Panc1 (cell line): ENCODE results near the gene SULT4A1. TPM values are rescaled to one million over a fixed set of nuclear protein-coding genes. Genes with fewer than 3 reads are reported as not detected.

Experiments
- ATAC-seq: fragments of 200-7000 bp; cut with Tn5 transposase; 2 replicates; pipeline ENCODE4 v1.9.1; 2020; ENCODE audit warnings: mild to moderate bottlenecking, moderate library complexity
- BruUV-seq: library from RNA; stranded (reverse); fragments of 400-500 nt; replicated peaks from 2 replicates; lab custom pipeline; 2021; lab: Mats Ljungman, UMichigan
- CTCF ChIA-PET: fragments of 300-600 bp; sonication (Branson Sonifier 250); formaldehyde crosslinking; loops from one replicate; lab custom pipeline; 2022; ENCODE audit warnings: antibody characterized with exemption; lab: Charles Lee
- POLR2A ChIA-PET: fragments of 300-600 bp; sonication (Branson Sonifier 250); formaldehyde crosslinking; loops from one replicate; lab custom pipeline; 2022; ENCODE audit warnings: antibody characterized with exemption; lab: Charles Lee
- DNase-seq: peaks from one replicate; pipeline ENCODE4 v3.0.0-alpha.2; 2010; ENCODE audit warnings: low read depth, low spot score
- H3K27ac ChIP-seq: 2 replicates; pipeline ENCODE4 v1.5.1; 2011; ENCODE audit warnings: mild to moderate bottlenecking, low read length, inconsistent platforms
- H3K27me3 ChIP-seq: fragments of 200-500 bp; sonication (Bioruptor generic); 2 replicates; pipeline ENCODE4 v1.6.0; 2014; ENCODE audit warnings: low read length, inconsistent platforms; ENCODE audit not compliant: control insufficient read depth, insufficient read depth
- H3K36me3 ChIP-seq: fragments of 200-500 bp; sonication (Bioruptor generic); 2 replicates; pipeline ENCODE4 v1.5.1; 2014; ENCODE audit warnings: inconsistent platforms, mild to moderate bottlenecking, low read length, moderate library complexity; ENCODE audit not compliant: control insufficient read depth, insufficient read depth
- H3K4me1 ChIP-seq: 2 replicates; pipeline ENCODE4 v1.5.1; 2011; ENCODE audit warnings: inconsistent platforms, mild to moderate bottlenecking, low read length, moderate library complexity; ENCODE audit not compliant: control insufficient read depth, insufficient read depth
- H3K4me3 ChIP-seq, 2 experiments: 2 replicates each; pipeline ENCODE4 v1.5.1; 2011 to 2012; ENCODE audit warnings: low read depth in 2 of 2, low read length in 2 of 2, mild to moderate bottlenecking in 2 of 2, inconsistent platforms in 1 of 2, moderate library complexity in 1 of 2
- H3K9me3 ChIP-seq: fragments of 200-500 bp; sonication (Bioruptor generic); 2 replicates; pipeline ENCODE4 v1.5.1; 2014; ENCODE audit warnings: low read depth, mild to moderate bottlenecking, inconsistent platforms, low read length, moderate library complexity; ENCODE audit not compliant: control insufficient read depth, insufficient read depth
- POLR2AphosphoS5 ChIP-seq: IDR thresholded peaks from 2 replicates; pipeline ENCODE4 v1.6.1; 2012; ENCODE audit warnings: mild to moderate bottlenecking, low read depth, low read length, moderate library complexity
- REST ChIP-seq, 2 experiments: IDR thresholded peaks; 2 replicates each; pipeline ENCODE4 v1.6.1; 2011 to 2012; ENCODE audit warnings: low read depth in 2 of 2, control low read depth in 1 of 2, low read length in 1 of 2, mild to moderate bottlenecking in 1 of 2, moderate library complexity in 1 of 2; ENCODE audit not compliant: insufficient read depth in 1 of 2
- SIN3A ChIP-seq: IDR thresholded peaks from 2 replicates; pipeline ENCODE4 v1.6.1; 2012; ENCODE audit warnings: low read depth, mild to moderate bottlenecking, low read length, moderate library complexity, borderline replicate concordance; ENCODE audit not compliant: insufficient read depth
- TCF7L2 ChIP-seq: IDR thresholded peaks from 2 replicates; pipeline ENCODE4 v1.6.1; 2011; ENCODE audit warnings: mild to moderate bottlenecking, low read depth, low read length, inconsistent platforms
- in situ Hi-C: cut with HindIII; loops from 2 replicates; pipeline ENCODE4 v1.10.0; 2016; ENCODE audit warnings: low sequenced_read_pairs, low pct_unique_long_range_greater_than_20kb
- intact Hi-C: fragments of 100-400 bp; cut with micrococcal nuclease; formaldehyde crosslinking; loops from one replicate; pipeline ENCODE4 v1.10.0; 2022; ENCODE audit not compliant: unreplicated experiment
- total RNA-seq: library from RNA; stranded (reverse); gene quantifications from one replicate; pipeline ENCODE4 v1.2.1, GENCODE V29; 2021; ENCODE audit not compliant: unreplicated experiment
- TF ChIP-seq, protein P1 (sequence below): fragments of 450-650 bp; IDR thresholded peaks from 2 replicates; pipeline ENCODE4 v1.5.1; 2017; ENCODE audit warnings: mild to moderate bottlenecking

SULT4A1 gene
- total RNA-seq, 1 experiment from 2014 or later: 12.0 TPM

DNA sequence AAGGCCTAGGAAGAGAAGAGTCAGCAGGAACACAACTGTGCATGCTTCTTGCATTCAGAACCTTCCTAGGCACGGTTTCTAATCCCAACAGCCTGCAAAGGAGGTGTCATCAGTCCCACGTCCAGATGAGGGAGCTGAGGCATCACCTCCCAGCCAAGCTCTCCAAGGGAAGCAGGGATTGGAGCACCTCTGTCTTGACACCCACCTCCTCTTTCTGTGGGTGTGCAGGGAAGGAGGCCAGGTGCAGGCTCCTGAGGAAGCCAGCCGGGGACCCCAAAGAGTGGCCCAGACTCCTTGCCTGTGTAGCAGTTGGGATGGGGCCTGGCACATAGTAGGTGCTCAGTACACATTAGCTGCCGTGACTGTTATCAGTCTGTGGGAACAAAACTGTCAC lies 27.5 kb upstream of the SULT4A1 start:
- H3K27me3 ChIP-seq: no peaks in the 10 kb centered on the region; the same call in 1 of the 2 replicates
- ATAC-seq: peak; percentile 46; the same call in 1 of the 2 replicates
- no peak for DNase-seq
- no TSS peak for BruUV-seq
- H3K4me3 ChIP-seq: no peak overlapping the region
- CTCF ChIA-PET: no interaction called here
- TF ChIP-seq SIN3A: no peak
- TF ChIP-seq POLR2AphosphoS5: no peak
- no peak for TF ChIP-seq TCF7L2
- TF ChIP-seq REST (IDR thresholded peaks at IDR 0.05; ENCODE audit: insufficient read depth in 1 of 2, low read depth in 2 of 2, low read length in 1 of 2): no peak
- TF ChIP-seq, protein P1, sequence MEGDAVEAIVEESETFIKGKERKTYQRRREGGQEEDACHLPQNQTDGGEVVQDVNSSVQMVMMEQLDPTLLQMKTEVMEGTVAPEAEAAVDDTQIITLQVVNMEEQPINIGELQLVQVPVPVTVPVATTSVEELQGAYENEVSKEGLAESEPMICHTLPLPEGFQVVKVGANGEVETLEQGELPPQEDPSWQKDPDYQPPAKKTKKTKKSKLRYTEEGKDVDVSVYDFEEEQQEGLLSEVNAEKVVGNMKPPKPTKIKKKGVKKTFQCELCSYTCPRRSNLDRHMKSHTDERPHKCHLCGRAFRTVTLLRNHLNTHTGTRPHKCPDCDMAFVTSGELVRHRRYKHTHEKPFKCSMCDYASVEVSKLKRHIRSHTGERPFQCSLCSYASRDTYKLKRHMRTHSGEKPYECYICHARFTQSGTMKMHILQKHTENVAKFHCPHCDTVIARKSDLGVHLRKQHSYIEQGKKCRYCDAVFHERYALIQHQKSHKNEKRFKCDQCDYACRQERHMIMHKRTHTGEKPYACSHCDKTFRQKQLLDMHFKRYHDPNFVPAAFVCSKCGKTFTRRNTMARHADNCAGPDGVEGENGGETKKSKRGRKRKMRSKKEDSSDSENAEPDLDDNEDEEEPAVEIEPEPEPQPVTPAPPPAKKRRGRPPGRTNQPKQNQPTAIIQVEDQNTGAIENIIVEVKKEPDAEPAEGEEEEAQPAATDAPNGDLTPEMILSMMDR: no peak
- intact Hi-C loops (no loop called here), in situ Hi-C loops (no loop called here)
- H3K27ac ChIP-seq: no peak overlapping the region
- H3K4me1 ChIP-seq: no peaks in the 10 kb centered on the region
- H3K9me3 ChIP-seq: no peaks in the 10 kb centered on the region
- H3K36me3 ChIP-seq: no peaks in the 10 kb centered on the region
- POLR2A ChIA-PET: no interaction called here

- CTCF ChIA-PET: interaction anchor here (0.5 kb wide), 1 partner anchor 89 kb away, joined by 7 read pairs; no protein-coding TSS in a partner anchor
- in situ Hi-C loops: no loop called here
Observed at GRCh38 chr22:43889201-43889859, 27.0 kb upstream of the SULT4A1 start.

More at GRCh38 chr22:43889201-43889859, 27.0 kb upstream of the SULT4A1 start:
- TF ChIP-seq SIN3A (no peak), POLR2AphosphoS5 (no peak), TCF7L2 (no peak), REST (IDR thresholded peaks at IDR 0.05; ENCODE audit: insufficient read depth in 1 of 2, low read depth in 2 of 2, low read length in 1 of 2) (no peak)
- TF ChIP-seq, protein P1: no peak
- H3K9me3 ChIP-seq: no peaks in the 10 kb centered on the region
- H3K36me3 ChIP-seq: no peaks in the 10 kb centered on the region
- H3K27ac ChIP-seq: no peak overlapping the region
- intact Hi-C loops: no loop called here
- no peaks in the 10 kb centered on the region for H3K4me1 ChIP-seq
- no peak for ATAC-seq
- BruUV-seq: no TSS peak
- H3K27me3 ChIP-seq: no peaks in the 10 kb centered on the region; the same call in 1 of the 2 replicates
- no peak overlapping the region for H3K4me3 ChIP-seq
- POLR2A ChIA-PET: no interaction called here
- no peak for DNase-seq
